Esophagus (tissue), 2 donors: ENCODE results near the gene ZNF106. TPM values are rescaled to one million over a fixed set of nuclear protein-coding genes. Genes with fewer than 3 reads are reported as not detected.

Source experiments
- H3K27ac ChIP-seq, 2 donors: one replicate each; pipeline ENCODE4 v1.5.1; 2013; ENCODE audit warnings: low read depth in 2 of 2, mild to moderate bottlenecking in 2 of 2, inconsistent platforms in 1 of 2, low read length in 1 of 2, moderate library complexity in 1 of 2
- H3K27me3 ChIP-seq, 2 donors: one replicate each; pipeline ENCODE4 v1.6.1; 2013; ENCODE audit warnings: low read length in 2 of 2, control low read depth in 1 of 2, mild to moderate bottlenecking in 1 of 2; ENCODE audit not compliant: insufficient read depth in 2 of 2, control insufficient read depth in 1 of 2
- H3K36me3 ChIP-seq, 2 donors: one replicate each; pipeline ENCODE4 v1.6.1; 2013; ENCODE audit warnings: low read length in 1 of 2; ENCODE audit not compliant: control insufficient read depth in 2 of 2, insufficient read depth in 2 of 2
- H3K4me1 ChIP-seq, 2 donors: one replicate each; pipeline ENCODE4 v1.6.1; 2013; ENCODE audit warnings: low read length in 1 of 2; ENCODE audit not compliant: control insufficient read depth in 2 of 2, insufficient read depth in 2 of 2
- H3K4me3 ChIP-seq, 2 donors: one replicate each; pipeline ENCODE4 v1.5.1; 2013; ENCODE audit warnings: low read length in 2 of 2, mild to moderate bottlenecking in 2 of 2, low read depth in 1 of 2, moderate library complexity in 1 of 2
- H3K9me3 ChIP-seq, 2 donors: one replicate each; pipeline ENCODE4 v1.6.1; 2013; ENCODE audit warnings: mild to moderate bottlenecking in 2 of 2, low read depth in 1 of 2, low read length in 1 of 2, moderate library complexity in 1 of 2; ENCODE audit not compliant: control insufficient read depth in 2 of 2, insufficient read depth in 1 of 2
- WGBS, 2 donors: extraction: QIAGEN DNeasy Blood & Tissue Kit; methylation state at CpG; one replicate each; pipeline ENCODE4 v1.1.7; 2013; 5-methylcytosine and 5-hydroxymethylcytosine counted together
- polyA plus RNA-seq, 2 donors: library from polyadenylated mRNA; stranded (reverse); fragments of 200-250 nt; gene quantifications; one replicate each; pipeline ENCODE4 v1.2.3, GENCODE V29; 2013
- donor health status: healthy with polysubstance abuse.
- donor health status: Bipolar disorder and iron deficiency.

ZNF106 gene
- 1 to 10 TPM; 6.0 to 6.6 TPM for polyA plus RNA-seq

- H3K4me3 ChIP-seq, result peak within 1 kb of the TSS; percentile 98 to 99
- 0 to 1% methylated on average over 51 of the region's 51 CpGs for WGBS, 2 donors
- H3K9me3 ChIP-seq, result no peaks in the 10 kb centered on the region
- H3K36me3 ChIP-seq, result no peaks in the 10 kb centered on the region
- H3K27me3 ChIP-seq, result no peaks in the 10 kb centered on the region
- H3K4me1 ChIP-seq, result peaks cover 0 to 2% of the 10 kb centered on the region in 2 donors
- peak within 1 kb of the TSS; percentile 88 to 96 for H3K27ac ChIP-seq
Observed at GRCh38 chr15:42490671-42491538, at the start of gene ZNF106. Gene ZNF106 (minus strand): TSS chr15:42491141. CDS start chr15:42472289, 18,852 bp downstream.

GRCh38 chr15:42533246-42533645 is 42.3 kb upstream of the ZNF106 start:
- H3K36me3 ChIP-seq, result no peaks in the 10 kb centered on the region
- no peak overlapping the region for H3K4me3 ChIP-seq
- no peaks in the 10 kb centered on the region for H3K9me3 ChIP-seq
- H3K27me3 ChIP-seq, result no peaks in the 10 kb centered on the region
- H3K4me1 ChIP-seq, result no peaks in the 10 kb centered on the region
- 89 to 94% methylated on average over 1 of the region's 1 CpG for WGBS, 2 donors
- no peak overlapping the region for H3K27ac ChIP-seq

- H3K27me3 ChIP-seq, result no peaks in the 10 kb centered on the region
- no peaks in the 10 kb centered on the region for H3K9me3 ChIP-seq
- H3K36me3 ChIP-seq, result peaks cover 0 to 2% of the 10 kb centered on the region in 2 donors
- H3K4me3 ChIP-seq, result no peak overlapping the region
- H3K27ac ChIP-seq, result no peak overlapping the region
- WGBS, 2 donors, result 84 to 90% methylated on average over 3 of the region's 3 CpGs
- no peaks in the 10 kb centered on the region for H3K4me1 ChIP-seq
Observed at GRCh38 chr15:42528970-42529369, 38.0 kb upstream of the ZNF106 start.

- Histone ChIP-seq H3K9me3 (no peaks in the 10 kb centered on the region), H3K27ac (no peak overlapping the region), H3K4me3 (no peak overlapping the region), H3K36me3 (peaks cover 0 to 4% of the 10 kb centered on the region in 2 donors), H3K27me3 (no peaks in the 10 kb centered on the region), H3K4me1 (no peaks in the 10 kb centered on the region)
- WGBS, 2 donors, result 72 to 73% methylated on average over 2 of the region's 2 CpGs
Observed at GRCh38 chr15:42523331-42523730, 32.4 kb upstream of the ZNF106 start.

- Histone ChIP-seq H3K27ac (no peak overlapping the region), H3K36me3 (peaks cover 0 to 2% of the 10 kb centered on the region in 2 donors), H3K4me1 (no peaks in the 10 kb centered on the region), H3K27me3 (no peaks in the 10 kb centered on the region), H3K9me3 (no peaks in the 10 kb centered on the region), H3K4me3 (no peak overlapping the region)
- 70 to 73% methylated on average over 4 of the region's 4 CpGs for WGBS, 2 donors
Observed at GRCh38 chr15:42511007-42511391, 20.1 kb upstream of the ZNF106 start.

GRCh38 chr15:42510258-42511006 is 19.5 kb upstream of the ZNF106 start:
- Histone ChIP-seq H3K27ac (no peak overlapping the region), H3K9me3 (no peaks in the 10 kb centered on the region), H3K36me3 (peaks cover 0 to 2% of the 10 kb centered on the region in 2 donors), H3K4me3 (no peak overlapping the region), H3K27me3 (no peaks in the 10 kb centered on the region), H3K4me1 (no peaks in the 10 kb centered on the region)
- 89 to 94% methylated on average over 4 of the region's 4 CpGs for WGBS, 2 donors

GRCh38 chr15:42508263-42508690 is 17.3 kb upstream of the ZNF106 start:
- no peaks in the 10 kb centered on the region for H3K36me3 ChIP-seq
- no peaks in the 10 kb centered on the region for H3K27me3 ChIP-seq
- no peaks in the 10 kb centered on the region for H3K9me3 ChIP-seq
- no peak overlapping the region for H3K4me3 ChIP-seq
- WGBS, 2 donors, result 63 to 72% methylated on average over 9 of the region's 9 CpGs
- H3K27ac ChIP-seq, result no peak overlapping the region
- no peaks in the 10 kb centered on the region for H3K4me1 ChIP-seq

GRCh38 chr15:42507514-42507913 is 16.6 kb upstream of the ZNF106 start:
- H3K27ac ChIP-seq, result no peak overlapping the region
- H3K36me3 ChIP-seq, result no peaks in the 10 kb centered on the region
- 82 to 87% methylated on average over 4 of the region's 4 CpGs for WGBS, 2 donors

GRCh38 chr15:42504631-42505030 is 13.7 kb upstream of the ZNF106 start:
- no peaks in the 10 kb centered on the region for H3K4me1 ChIP-seq
- no peaks in the 10 kb centered on the region for H3K36me3 ChIP-seq
- WGBS, 2 donors, result 65 to 69% methylated on average over 3 of the region's 3 CpGs
- H3K27me3 ChIP-seq, result no peaks in the 10 kb centered on the region
- H3K27ac ChIP-seq, result no peak overlapping the region
- H3K9me3 ChIP-seq, result no peaks in the 10 kb centered on the region
- no peak overlapping the region for H3K4me3 ChIP-seq

More at GRCh38 chr15:42507514-42507913, 16.6 kb upstream of the ZNF106 start:
- Histone ChIP-seq H3K4me1 (no peaks in the 10 kb centered on the region), H3K9me3 (no peaks in the 10 kb centered on the region), H3K27me3 (no peaks in the 10 kb centered on the region), H3K4me3 (no peak overlapping the region)
